Stimulated activated naive B cell treated with anti-CD40 and anti-IgM and Interleukin-4, amounts not matched to agents 10 μg/mL and 1 μg/mL and 100 μg/mL, for 72 hours (primary cell): ENCODE measurements around the gene POM121.
"Not testable (repeated sequence)": the region's sequence is repeated elsewhere in the genome, so short reads cannot be mapped to it uniquely, and the experiment has no call there.

Source experiments
- ATAC-seq, 2 donors: fragments of 150-1000 bp; cut with Tn5 transposase; replicated peaks; 2 replicates each; pipeline ENCODE4 v1.10.0; 2021; ENCODE audit warnings: moderate library complexity in 1 of 2
- DNase-seq: peaks from one replicate; pipeline ENCODE4 v3.0.0; 2021
- H3K27ac Mint-ChIP-seq: one replicate; pipeline ENCODE4 v1.8.0; 2022; ENCODE audit warnings: mild to moderate bottlenecking, mixed read lengths
- H3K27me3 Mint-ChIP-seq, 2 donors: one replicate each; pipeline ENCODE4 v1.8.0; 2022; ENCODE audit warnings: mixed read lengths in 2 of 2
- H3K36me3 Mint-ChIP-seq, 2 donors: one replicate each; pipeline ENCODE4 v1.8.0; 2022; ENCODE audit warnings: mixed read lengths in 2 of 2, mild to moderate bottlenecking in 1 of 2
- H3K4me1 Mint-ChIP-seq, 2 donors: one replicate each; pipeline ENCODE4 v1.8.0; 2022; ENCODE audit warnings: mixed read lengths in 2 of 2, mild to moderate bottlenecking in 1 of 2
- H3K4me3 Mint-ChIP-seq, 2 donors: one replicate each; pipeline ENCODE4 v1.8.0; 2022; ENCODE audit warnings: mild to moderate bottlenecking in 2 of 2, mixed read lengths in 2 of 2, moderate library complexity in 1 of 2
- H3K9me3 Mint-ChIP-seq, 2 donors: one replicate each; pipeline ENCODE4 v1.8.0; 2022; ENCODE audit warnings: mixed read lengths in 2 of 2, mild to moderate bottlenecking in 1 of 2

The POM121 gene

DNA sequence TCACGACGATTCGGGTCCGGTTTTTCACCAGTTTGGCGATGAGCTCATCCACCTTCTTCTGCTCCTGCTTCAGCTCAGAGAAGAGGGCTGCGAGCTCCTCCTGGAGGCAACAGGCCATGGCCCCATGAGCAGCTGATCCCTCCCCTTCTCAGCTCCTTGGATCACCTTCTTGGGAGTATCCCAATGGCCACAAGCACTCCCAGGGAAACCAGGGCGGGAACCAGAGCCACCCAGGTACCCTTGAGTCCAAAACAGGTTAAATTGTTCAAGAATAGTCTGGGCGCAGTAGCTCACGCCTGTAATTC lies 36.4 kb downstream of the POM121 start:
- not testable (repeated sequence) for H3K9me3 Mint-ChIP-seq

DNA sequence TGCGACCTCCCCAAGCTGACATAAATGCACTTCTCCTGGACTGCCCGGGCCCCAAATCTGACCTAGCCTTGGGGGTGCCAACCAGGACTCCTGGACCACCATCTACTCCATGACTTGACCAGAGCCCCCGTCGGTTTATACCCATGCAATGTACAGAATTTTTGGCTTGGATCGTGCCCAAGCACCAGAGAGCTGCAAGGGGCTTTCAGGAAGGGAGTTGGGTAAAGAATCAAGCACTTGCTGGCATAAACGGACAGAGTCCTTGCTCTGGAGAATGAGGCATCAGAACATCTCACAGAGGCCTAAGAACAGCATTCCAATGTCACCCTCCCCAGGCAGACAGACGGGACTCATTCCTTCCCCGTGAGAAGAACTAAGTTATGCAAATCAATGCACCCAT lies 38.2 kb downstream of the POM121 start:
- ATAC-seq, H3K36me3 Mint-ChIP-seq, H3K27me3 Mint-ChIP-seq, H3K4me1 Mint-ChIP-seq, H3K9me3 Mint-ChIP-seq, DNase-seq, H3K27ac Mint-ChIP-seq, H3K4me3 Mint-ChIP-seq: not testable (repeated sequence)

More for the DNA sequence above, 36.4 kb downstream of the POM121 start:
- ATAC-seq, H3K4me3 Mint-ChIP-seq, H3K4me1 Mint-ChIP-seq, H3K36me3 Mint-ChIP-seq, H3K27ac Mint-ChIP-seq, DNase-seq, H3K27me3 Mint-ChIP-seq: not testable (repeated sequence)

DNA sequence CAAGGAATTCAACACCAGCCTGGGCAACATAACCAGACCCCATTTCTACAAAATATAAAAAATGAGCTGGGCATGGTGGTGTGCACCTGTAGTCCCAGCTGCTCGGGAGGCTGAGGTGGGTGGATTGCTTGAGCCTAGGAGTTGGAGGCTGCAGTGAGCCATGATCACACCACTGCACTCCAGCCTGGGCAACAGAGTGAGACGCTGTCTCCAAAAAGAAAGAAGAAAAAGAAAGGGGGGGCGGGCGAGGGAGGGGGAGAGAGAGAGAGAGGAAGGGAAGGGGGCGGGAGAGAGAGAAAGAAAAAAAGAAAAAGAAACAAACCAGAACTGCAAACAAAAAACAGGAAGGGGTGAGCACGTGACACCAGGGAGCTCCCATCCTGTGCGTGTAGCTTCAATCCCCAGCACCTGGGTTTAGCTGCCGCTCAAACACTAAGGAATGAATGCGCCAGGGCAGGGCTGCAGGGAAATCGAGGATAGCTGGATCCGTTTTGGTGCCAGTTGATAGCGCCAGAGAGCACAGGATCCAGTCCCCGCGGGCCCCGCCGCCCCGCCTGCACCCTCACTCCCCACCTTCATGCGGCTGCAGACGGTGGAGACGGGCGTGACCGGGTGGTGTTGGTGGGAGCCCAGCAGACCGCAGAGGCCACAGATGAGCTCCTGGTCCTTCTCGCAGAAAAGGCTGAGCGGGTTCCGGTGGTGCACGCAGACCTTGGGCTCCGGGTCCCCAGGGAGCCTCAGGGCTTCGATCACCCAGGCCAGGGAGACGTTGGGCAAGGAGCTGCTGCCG lies 40.5 kb downstream of the POM121 start:
- H3K27ac Mint-ChIP-seq, H3K9me3 Mint-ChIP-seq, H3K27me3 Mint-ChIP-seq, DNase-seq, H3K36me3 Mint-ChIP-seq, H3K4me3 Mint-ChIP-seq, H3K4me1 Mint-ChIP-seq: not testable (repeated sequence)
- peak; percentile 65 to 77 for ATAC-seq

DNA sequence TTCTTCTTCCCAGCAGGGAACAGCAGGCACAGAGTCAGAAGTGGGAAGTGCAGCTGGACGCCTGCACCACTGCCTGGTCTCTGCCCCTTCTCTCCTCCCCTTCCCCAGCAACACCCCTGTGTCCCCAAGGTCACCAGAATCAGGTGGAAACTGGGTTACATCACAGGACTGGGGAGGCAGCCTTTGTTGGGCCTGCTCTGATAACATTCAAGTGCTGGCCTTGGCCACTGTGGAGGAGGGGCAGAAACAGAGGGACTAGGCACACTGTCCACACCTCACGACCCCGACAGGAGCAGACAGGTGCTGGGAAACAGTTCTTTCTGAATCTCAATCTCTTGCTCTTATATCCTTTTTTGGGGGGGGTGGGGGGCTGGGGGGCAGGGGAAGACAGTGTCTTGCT lies 42.0 kb downstream of the POM121 start:
- H3K36me3 Mint-ChIP-seq, H3K4me1 Mint-ChIP-seq, H3K27me3 Mint-ChIP-seq, DNase-seq, H3K27ac Mint-ChIP-seq, H3K9me3 Mint-ChIP-seq, H3K4me3 Mint-ChIP-seq, ATAC-seq: not testable (repeated sequence)

DNA sequence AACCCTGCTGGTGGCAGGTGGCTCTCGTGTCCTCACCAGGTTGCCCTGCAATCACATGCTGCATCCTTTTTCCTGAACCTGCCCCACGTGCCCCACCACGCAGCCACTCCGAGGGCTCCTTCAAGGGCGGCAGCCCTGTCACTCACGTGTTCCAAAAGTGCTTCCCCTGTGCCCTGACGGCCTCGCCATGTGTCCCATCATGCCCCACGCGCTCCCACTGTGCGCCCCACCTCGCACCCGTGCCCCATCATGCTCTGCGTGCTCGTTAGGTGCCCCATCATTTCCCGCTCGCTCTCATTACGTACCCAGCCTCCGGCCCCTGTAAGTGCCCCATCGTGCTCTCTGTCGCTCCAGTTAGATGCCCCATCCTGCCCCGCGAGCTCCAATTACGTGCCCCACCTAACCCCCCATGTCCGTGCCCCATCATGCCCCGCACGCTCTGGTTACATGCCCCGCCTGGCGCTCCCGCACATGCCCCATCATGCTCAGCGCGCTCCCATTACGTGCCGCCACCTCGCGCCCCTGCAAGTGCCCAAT lies 44.2 kb downstream of the POM121 start, which contains the start of gene TRIM74:
TRIM74 (minus strand) TSS at position 487 of the 537 bp plus-strand sequence. CDS start 3,309 bp downstream, outside the sequence.
- not testable (repeated sequence) for H3K4me1 Mint-ChIP-seq, ATAC-seq, H3K27me3 Mint-ChIP-seq, H3K9me3 Mint-ChIP-seq, H3K36me3 Mint-ChIP-seq, H3K27ac Mint-ChIP-seq, DNase-seq, H3K4me3 Mint-ChIP-seq

DNA sequence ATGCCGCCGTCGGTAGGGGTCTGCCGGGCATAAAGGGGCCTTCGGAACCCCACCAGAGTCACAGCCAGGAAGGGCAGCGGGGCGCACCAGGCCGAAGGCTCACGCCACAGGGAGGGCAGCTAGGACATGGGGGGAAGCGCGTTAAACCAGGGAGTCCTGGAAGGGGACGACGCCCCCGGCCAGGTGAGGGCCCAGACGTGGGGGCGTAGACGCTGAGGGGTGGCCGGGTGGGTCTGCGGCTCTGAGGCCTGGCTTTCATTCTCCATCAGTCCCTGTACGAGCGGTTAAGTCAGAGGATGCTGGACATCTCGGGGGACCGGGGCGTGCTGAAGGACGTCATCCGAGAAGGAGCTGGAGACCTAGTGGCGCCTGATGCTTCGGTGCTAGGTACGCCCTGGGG lies 44.8 kb downstream of the POM121 start:
- not testable (repeated sequence) for H3K27ac Mint-ChIP-seq, DNase-seq, H3K36me3 Mint-ChIP-seq, H3K4me3 Mint-ChIP-seq, H3K9me3 Mint-ChIP-seq, H3K4me1 Mint-ChIP-seq, ATAC-seq, H3K27me3 Mint-ChIP-seq

DNA sequence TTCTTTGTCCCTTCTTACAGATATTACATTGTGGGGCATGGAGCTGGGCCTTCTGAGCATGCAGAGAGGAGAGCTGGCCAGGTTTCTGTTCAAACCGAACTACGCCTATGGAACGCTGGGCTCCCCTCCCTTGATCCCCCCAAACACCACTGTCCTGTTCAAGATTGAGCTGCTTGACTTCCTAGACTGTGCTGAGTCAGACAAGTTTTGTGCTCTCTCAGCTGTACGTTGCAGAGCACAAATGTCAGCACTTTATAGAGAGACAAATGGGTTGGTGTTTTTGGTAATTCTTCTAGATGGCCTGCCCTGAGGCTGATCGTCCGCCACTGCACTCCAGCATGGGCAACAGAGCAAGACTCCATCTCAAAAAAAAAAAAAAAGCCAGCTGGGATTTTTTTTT lies 46.6 kb downstream of the POM121 start:
- not testable (repeated sequence) for H3K4me3 Mint-ChIP-seq, DNase-seq, H3K4me1 Mint-ChIP-seq, H3K27ac Mint-ChIP-seq, H3K27me3 Mint-ChIP-seq, H3K9me3 Mint-ChIP-seq, H3K36me3 Mint-ChIP-seq
- ATAC-seq, result peak in 1 of 2 donors; percentile 11

DNA sequence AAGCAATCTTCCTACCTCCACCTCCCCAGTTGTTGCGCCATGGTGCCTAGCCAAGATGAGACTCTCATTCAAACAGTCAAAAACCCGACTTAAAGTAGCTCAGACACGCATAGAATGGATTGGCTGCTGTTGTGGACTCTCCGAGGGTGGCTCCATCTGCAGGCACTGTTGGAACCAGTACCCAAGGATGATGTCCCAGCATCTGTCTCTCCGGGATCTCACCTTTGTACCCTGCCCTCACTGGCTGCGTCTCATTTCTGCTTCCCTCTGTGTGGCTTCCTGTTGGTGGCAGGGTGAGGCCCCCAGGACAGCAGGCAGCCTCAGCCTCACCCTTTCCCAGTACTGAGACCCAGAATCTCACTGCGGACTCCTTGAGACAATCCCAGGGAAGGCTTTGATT lies 49.9 kb downstream of the POM121 start:
- not testable (repeated sequence) for H3K9me3 Mint-ChIP-seq, H3K36me3 Mint-ChIP-seq, H3K27ac Mint-ChIP-seq, ATAC-seq, H3K4me3 Mint-ChIP-seq, H3K4me1 Mint-ChIP-seq, H3K27me3 Mint-ChIP-seq, DNase-seq

DNA sequence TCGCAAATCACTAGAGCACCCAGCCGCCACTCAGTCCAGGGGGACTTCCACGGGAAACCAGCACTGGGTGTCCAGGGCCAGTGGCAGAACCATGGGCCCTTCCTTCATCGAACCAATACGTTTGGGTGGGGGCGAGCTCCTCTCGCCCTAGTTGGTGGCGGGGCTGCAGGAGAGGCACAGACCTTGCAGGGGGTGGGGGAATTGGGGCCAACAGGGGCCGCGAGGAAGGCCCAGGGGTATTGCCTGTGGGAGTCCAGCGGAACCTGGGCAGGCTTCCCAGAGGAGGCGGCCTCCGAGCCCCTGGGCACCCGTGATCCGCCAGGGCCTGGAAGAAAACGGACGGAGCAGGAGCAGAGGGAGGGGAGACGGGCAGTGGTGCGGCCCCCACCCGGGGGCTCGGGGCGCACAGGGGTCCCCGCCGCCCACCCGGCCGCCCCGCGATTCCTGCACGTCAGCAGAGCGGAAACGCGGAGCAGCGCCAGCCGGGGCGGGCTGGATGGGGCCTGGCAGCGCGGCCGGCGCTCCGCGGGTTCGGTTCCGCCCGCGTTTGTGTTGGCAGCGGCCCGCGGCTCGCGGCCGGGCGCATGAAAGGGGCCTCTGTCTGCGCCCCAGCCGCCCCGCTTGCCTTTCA lies 50.9 kb downstream of the POM121 start:
- not testable (repeated sequence) for H3K4me1 Mint-ChIP-seq, H3K27ac Mint-ChIP-seq, H3K27me3 Mint-ChIP-seq, H3K36me3 Mint-ChIP-seq, ATAC-seq, DNase-seq, H3K9me3 Mint-ChIP-seq, H3K4me3 Mint-ChIP-seq

DNA sequence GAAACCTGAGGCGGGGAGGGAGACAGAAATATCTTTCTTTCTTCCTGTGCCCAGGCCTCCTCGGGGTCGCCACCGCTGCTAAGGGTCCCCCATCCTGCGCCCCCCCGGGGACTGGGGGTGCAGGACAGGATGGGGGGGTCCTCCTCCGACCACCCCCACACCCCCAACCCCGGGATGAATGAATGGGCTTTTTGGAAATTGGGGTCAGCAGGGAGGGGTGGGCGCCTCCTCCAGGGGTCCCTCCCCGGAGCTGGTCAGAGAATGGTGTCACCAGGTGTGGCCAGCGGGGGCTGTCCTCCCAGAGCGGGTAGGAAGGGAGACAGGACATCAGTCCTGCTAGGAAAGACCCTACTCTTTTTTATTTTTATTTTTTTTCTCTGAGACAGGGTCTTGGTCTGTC lies 51.5 kb downstream of the POM121 start:
- H3K9me3 Mint-ChIP-seq, H3K4me1 Mint-ChIP-seq, H3K36me3 Mint-ChIP-seq, DNase-seq, H3K27ac Mint-ChIP-seq, H3K4me3 Mint-ChIP-seq, ATAC-seq, H3K27me3 Mint-ChIP-seq: not testable (repeated sequence)

DNA sequence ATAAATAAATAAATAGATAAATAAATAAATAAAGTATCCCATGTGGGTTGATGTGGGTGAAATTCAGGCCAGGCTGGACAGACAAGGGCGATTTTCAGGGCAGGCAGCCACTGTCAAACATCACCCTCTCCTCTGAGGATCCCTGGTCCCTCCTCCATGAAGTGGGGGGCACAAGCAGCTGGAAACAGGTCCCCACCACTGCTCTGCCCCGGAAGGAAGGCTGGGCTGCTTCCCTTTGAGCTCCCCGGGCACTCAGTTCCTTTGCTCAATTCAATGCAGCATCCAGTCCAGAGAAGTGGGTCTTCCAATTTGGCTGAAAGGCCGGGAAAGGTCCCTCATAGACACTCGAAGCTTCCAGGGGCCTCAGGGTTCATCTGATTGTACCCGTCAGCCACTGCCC lies 55.5 kb downstream of the POM121 start:
- not testable (repeated sequence) for H3K27ac Mint-ChIP-seq, H3K4me1 Mint-ChIP-seq, H3K4me3 Mint-ChIP-seq, DNase-seq, H3K36me3 Mint-ChIP-seq, H3K9me3 Mint-ChIP-seq, H3K27me3 Mint-ChIP-seq, ATAC-seq

DNA sequence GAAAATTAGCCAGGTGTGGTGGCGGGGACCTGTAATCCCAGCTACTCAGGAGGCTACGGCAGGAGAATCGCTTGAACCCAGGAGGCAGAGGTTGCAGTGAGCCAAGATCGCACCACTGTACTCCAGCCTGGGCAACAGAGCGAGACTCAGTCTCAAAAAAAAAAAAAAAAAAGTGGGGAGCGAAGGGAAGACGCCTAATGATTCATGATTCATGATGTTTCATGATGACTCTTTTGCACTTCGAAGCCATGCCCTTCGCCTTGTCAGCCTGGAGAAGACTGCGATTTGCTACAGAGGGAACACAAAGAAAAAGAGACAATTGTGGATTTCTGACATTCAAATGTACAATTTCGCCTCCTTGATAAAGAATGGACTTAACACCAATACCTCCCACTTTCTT lies 57.2 kb downstream of the POM121 start:
- not testable (repeated sequence) for H3K27ac Mint-ChIP-seq, H3K4me3 Mint-ChIP-seq, H3K9me3 Mint-ChIP-seq, H3K4me1 Mint-ChIP-seq, H3K36me3 Mint-ChIP-seq, ATAC-seq, H3K27me3 Mint-ChIP-seq, DNase-seq

DNA sequence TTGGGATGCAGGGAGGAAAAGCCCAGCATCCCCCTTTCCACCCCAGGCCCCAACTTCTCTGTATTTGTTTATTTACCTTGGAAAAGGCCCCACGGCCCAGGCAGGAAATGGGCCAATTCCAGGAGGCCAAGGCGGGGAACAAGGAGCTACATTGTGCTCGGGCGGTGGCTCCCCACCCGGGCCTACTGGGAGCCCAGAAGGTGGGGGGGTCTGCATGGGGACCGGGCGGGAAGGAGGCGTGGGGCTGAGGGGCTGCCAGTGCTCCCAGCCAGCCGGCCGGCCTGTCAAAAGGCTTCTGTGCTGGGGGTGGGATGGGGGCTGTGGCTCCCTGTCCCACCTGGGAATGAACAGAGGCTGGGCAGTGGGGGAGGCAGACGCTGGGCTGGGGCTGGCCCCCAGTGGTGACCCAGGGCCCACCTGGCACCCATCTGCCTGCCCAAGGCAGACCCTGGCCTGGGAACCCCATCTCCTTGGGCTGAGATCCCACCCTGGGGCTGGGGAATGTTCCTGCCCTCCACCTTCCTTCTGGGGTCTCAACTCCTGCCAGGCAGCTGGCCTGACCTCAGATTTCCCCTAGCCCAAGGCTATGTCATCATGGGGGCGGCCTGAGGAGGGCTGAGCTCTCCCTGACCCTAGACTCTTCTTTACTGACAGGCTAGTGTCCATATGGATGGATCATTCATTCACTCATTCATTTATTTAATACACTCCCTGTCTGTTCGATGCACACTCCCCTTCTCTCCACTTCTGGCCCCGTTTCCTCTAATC lies 65.4 kb downstream of the POM121 start:
- H3K9me3 Mint-ChIP-seq, H3K36me3 Mint-ChIP-seq, H3K27ac Mint-ChIP-seq, H3K27me3 Mint-ChIP-seq, H3K4me3 Mint-ChIP-seq, DNase-seq, H3K4me1 Mint-ChIP-seq: not testable (repeated sequence)
- ATAC-seq, result peak; percentile 20 to 31

DNA sequence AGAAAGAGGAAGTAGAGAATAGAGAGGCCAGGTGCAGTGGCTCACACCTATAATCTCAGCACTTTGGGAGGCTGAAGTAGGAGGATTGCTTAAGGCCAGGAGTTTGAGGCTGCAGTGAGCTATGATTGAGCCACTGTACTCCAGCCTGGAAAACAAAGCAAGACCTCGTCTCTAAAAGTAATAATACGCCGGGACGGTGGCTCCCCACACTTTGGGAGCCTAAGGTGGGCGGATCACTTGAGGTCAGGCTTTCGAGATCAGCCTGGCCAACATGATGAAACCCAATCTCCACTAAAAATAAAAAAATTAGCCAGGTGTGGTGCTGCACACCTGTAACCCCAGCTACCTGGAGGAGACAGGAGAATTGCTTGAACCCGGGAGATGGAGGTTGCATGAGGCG lies 70.6 kb downstream of the POM121 start:
- H3K27ac Mint-ChIP-seq, DNase-seq, H3K9me3 Mint-ChIP-seq, H3K36me3 Mint-ChIP-seq, H3K4me1 Mint-ChIP-seq, H3K27me3 Mint-ChIP-seq, H3K4me3 Mint-ChIP-seq, ATAC-seq: not testable (repeated sequence)

DNA sequence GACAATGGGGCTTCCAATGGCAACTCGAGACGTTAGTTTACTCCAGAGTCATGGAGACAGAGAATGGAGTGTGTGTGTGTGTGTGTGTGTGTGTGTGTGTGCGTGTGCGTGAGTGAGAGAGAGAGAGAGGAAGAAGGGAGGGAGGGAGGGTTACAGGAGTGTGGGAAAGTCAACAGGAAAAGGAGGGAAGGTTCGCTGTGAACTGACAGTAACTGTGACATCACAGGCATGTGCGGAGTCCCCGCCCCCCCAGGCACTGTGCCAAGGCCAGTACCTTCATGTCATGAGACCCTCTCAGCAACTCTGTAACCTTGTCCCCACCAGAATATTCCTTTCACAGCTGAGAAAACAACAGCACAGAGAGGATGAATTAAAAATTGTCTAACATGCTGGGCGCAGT lies 72.6 kb downstream of the POM121 start:
- not testable (repeated sequence) for H3K4me3 Mint-ChIP-seq

More for the DNA sequence above, 72.6 kb downstream of the POM121 start:
- H3K27me3 Mint-ChIP-seq, DNase-seq, H3K36me3 Mint-ChIP-seq, H3K9me3 Mint-ChIP-seq, H3K27ac Mint-ChIP-seq, ATAC-seq, H3K4me1 Mint-ChIP-seq: not testable (repeated sequence)
